ENCODE data around the gene PER2.

DNA sequence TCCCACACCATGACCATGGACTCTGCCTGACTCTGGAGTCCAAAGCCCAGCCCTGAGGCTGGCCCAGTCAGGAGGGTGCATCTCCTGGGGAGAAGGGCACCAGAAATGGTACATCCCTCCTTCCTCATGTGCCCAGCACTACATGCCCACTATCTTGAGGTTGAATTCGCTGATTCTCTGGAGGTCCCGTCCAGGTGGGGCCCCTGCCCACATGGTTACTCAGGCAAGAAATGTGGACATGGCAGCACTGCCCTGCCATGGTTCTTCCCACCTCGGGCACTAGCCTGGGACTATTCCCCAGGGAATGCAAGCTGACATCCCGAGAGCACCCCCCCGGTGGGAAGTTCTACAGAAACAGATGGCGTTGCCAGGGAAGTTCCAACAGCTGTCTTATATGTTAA lies 33.3 kb downstream of the PER2 start:
- TF ChIP-seq EZH2 (IDR thresholded peaks at IDR 0.05; ENCODE audit: borderline replicate concordance, low read length), result no peak
- TF ChIP-seq, protein P1, sequence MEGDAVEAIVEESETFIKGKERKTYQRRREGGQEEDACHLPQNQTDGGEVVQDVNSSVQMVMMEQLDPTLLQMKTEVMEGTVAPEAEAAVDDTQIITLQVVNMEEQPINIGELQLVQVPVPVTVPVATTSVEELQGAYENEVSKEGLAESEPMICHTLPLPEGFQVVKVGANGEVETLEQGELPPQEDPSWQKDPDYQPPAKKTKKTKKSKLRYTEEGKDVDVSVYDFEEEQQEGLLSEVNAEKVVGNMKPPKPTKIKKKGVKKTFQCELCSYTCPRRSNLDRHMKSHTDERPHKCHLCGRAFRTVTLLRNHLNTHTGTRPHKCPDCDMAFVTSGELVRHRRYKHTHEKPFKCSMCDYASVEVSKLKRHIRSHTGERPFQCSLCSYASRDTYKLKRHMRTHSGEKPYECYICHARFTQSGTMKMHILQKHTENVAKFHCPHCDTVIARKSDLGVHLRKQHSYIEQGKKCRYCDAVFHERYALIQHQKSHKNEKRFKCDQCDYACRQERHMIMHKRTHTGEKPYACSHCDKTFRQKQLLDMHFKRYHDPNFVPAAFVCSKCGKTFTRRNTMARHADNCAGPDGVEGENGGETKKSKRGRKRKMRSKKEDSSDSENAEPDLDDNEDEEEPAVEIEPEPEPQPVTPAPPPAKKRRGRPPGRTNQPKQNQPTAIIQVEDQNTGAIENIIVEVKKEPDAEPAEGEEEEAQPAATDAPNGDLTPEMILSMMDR (conservative IDR thresholded peaks at IDR 0.05 in 1 of 2, IDR thresholded peaks at IDR 0.05 in 1 of 2; ENCODE audit: extremely low read depth in 1 of 2, insufficient read depth in 1 of 2, low read depth in 1 of 2, low read length in 2 of 2), result no peak
